PC-3 (cell line): Measurements from ENCODE around the gene EPB41L5. TPM values are rescaled to one million over a fixed set of nuclear protein-coding genes. Genes with fewer than 3 reads are reported as not detected.

ENCODE experiments used
- ATAC-seq: fragments of 200-7000 bp; cut with Tn5 transposase; 2 replicates; pipeline ENCODE4 v1.9.1; 2020; ENCODE audit warnings: mild to moderate bottlenecking, moderate library complexity
- BruUV-seq: library from RNA; stranded (reverse); fragments of 400-500 nt; replicated peaks from 2 replicates; lab custom pipeline; 2021; lab: Mats Ljungman, UMichigan
- CTCF ChIA-PET: fragments of 300-600 bp; sonication (Branson Sonifier 250); formaldehyde crosslinking; loops from one replicate; lab custom pipeline; 2022; ENCODE audit warnings: antibody characterized with exemption; lab: Charles Lee
- POLR2A ChIA-PET: fragments of 300-600 bp; sonication (Branson Sonifier 250); formaldehyde crosslinking; loops from one replicate; lab custom pipeline; 2022; ENCODE audit warnings: antibody characterized with exemption; ENCODE audit not compliant: unreplicated experiment; lab: Charles Lee
- DNase-seq: peaks from one replicate; pipeline ENCODE4 v3.0.0-alpha.2; 2015
- H2AFZ ChIP-seq: fragments of 300-600 bp; sonication (generic); 2 replicates; pipeline ENCODE4 v1.6.0; 2016; ENCODE audit warnings: antibody characterized with exemption, low read length
- H3F3A ChIP-seq: fragments of 300-600 bp; sonication (generic); one replicate; pipeline ENCODE4 v1.6.0; 2017; ENCODE audit warnings: antibody characterized with exemption, low read length, control low read depth, mild to moderate bottlenecking; ENCODE audit not compliant: unreplicated experiment
- H3K27ac ChIP-seq: fragments of 300-600 bp; sonication (generic); 2 replicates; pipeline ENCODE4 v1.5.1; 2016; ENCODE audit warnings: mild to moderate bottlenecking, low read length
- H3K27me3 ChIP-seq: fragments of 300-600 bp; sonication (generic); 2 replicates; pipeline ENCODE4 v1.6.1; 2016; ENCODE audit warnings: low read length, mixed read lengths
- H3K36me3 ChIP-seq: fragments of 300-600 bp; sonication (generic); 2 replicates; pipeline ENCODE4 v1.6.1; 2016; ENCODE audit warnings: low read depth, mixed run types, low read length, mixed read lengths
- H3K4me1 ChIP-seq: fragments of 300-600 bp; sonication (generic); 2 replicates; pipeline ENCODE4 v1.5.1; 2016; ENCODE audit warnings: low read length; ENCODE audit not compliant: insufficient read depth
- H3K4me2 ChIP-seq: fragments of 300-600 bp; sonication (generic); 2 replicates; pipeline ENCODE4 v1.6.0; 2016; ENCODE audit warnings: low read length
- H3K4me3 ChIP-seq: fragments of 300-600 bp; sonication (generic); 2 replicates; pipeline ENCODE4 v1.5.1; 2016; ENCODE audit warnings: mild to moderate bottlenecking, low read length, mixed read lengths
- H3K79me2 ChIP-seq: fragments of 300-600 bp; sonication (generic); 2 replicates; pipeline ENCODE4 v1.6.1; 2017; ENCODE audit warnings: low read length, mixed read lengths
- H3K9ac ChIP-seq: fragments of 300-600 bp; sonication (generic); 2 replicates; pipeline ENCODE4 v1.6.0; 2016; ENCODE audit warnings: mild to moderate bottlenecking, low read length
- H3K9me2 ChIP-seq: fragments of 300-600 bp; sonication (generic); replicated peaks from 2 replicates; pipeline ENCODE4 v1.6.1; 2016; ENCODE audit warnings: mixed run types, low read length, mixed read lengths
- H3K9me3 ChIP-seq: fragments of 300-600 bp; sonication (generic); 2 replicates; pipeline ENCODE4 v1.6.1; 2016; ENCODE audit warnings: low read length, mixed read lengths
- H4K20me1 ChIP-seq: fragments of 300-600 bp; sonication (generic); 2 replicates; pipeline ENCODE4 v1.6.1; 2016; ENCODE audit warnings: low read length, mixed read lengths
- CTCF ChIP-seq: fragments of 300-600 bp; sonication (generic); conservative IDR thresholded peaks from 2 replicates; pipeline ENCODE4 v1.5.1; 2017; ENCODE audit warnings: antibody characterized with exemption, low read depth, mild to moderate bottlenecking, low read length
- EZH2 ChIP-seq: fragments of 300-600 bp; sonication (generic); IDR thresholded peaks from one replicate; pipeline ENCODE4 v1.6.1; 2017; ENCODE audit warnings: antibody characterized with exemption, mild to moderate bottlenecking, low read length; ENCODE audit not compliant: unreplicated experiment
- EZH2phosphoT487 ChIP-seq: fragments of 300-600 bp; sonication (generic); IDR thresholded peaks from 2 replicates; pipeline ENCODE4 v1.6.1; 2018; ENCODE audit warnings: mild to moderate bottlenecking, antibody characterized with exemption, low read length, borderline replicate concordance
- intact Hi-C: fragments of 100-400 bp; cut with micrococcal nuclease; formaldehyde crosslinking; loops from 2 replicates; pipeline ENCODE4 v1.9.0; 2023
- total RNA-seq: library from RNA; depleted of rRNA; stranded (reverse); fragments of >200 nt; gene quantifications from 2 replicates; pipeline ENCODE4 v1.2.3, GENCODE V29; 2014; rRNA removed

The EPB41L5 gene
- total RNA-seq, 1 experiment from 2014 or later = 11.7 TPM

GRCh38 chr2:120228503-120228902, 215.6 kb downstream of the EPB41L5 start:
- ATAC-seq = peak; percentile 46
- intact Hi-C loops = loop anchor here (1.0 to 2.0 kb wide), 2 partner anchors 58 to 85 kb away; no protein-coding TSS in a partner anchor

More at GRCh38 chr2:120228503-120228902, 215.6 kb downstream of the EPB41L5 start:
- Histone ChIP-seq H3K27me3 (no peaks in the 10 kb centered on the region), H3K9me2 (no peaks in the 10 kb centered on the region), H3F3A (no peaks in the 10 kb centered on the region), H3K27ac (no peak overlapping the region), H3K4me1 (peaks cover 55% of the 10 kb centered on the region), H2AFZ (peak overlapping the region; percentile 19; the same call in 1 of the 2 replicates), H4K20me1 (no peaks in the 10 kb centered on the region), H3K4me3 (no peak overlapping the region), H3K9me3 (no peaks in the 10 kb centered on the region), H3K36me3 (no peaks in the 10 kb centered on the region), H3K79me2 (no peaks in the 10 kb centered on the region), H3K9ac (no peak overlapping the region), H3K4me2 (peak overlapping the region; percentile 16; the same call in 1 of the 2 replicates)
- peak; percentile 57 for DNase-seq
- CTCF ChIA-PET = interaction anchor here (1.0 to 1.6 kb wide), 2 partner anchors 53 to 85 kb away, joined by 3 to 7 read pairs; no protein-coding TSS in a partner anchor
- no peak for TF ChIP-seq EZH2
- TF ChIP-seq CTCF = peak; percentile 60
- TF ChIP-seq EZH2phosphoT487 = no peak
- no TSS peak for BruUV-seq
- POLR2A ChIA-PET = no interaction called here

Other genes with a start within 250 kb of the EPB41L5 start
- 67.5 and 83.6 TPM in 2 replicates for gene TMEM185B, start 210.3 kb downstream of the EPB41L5 start, total RNA-seq
- 49.1 and 57.9 TPM in 2 replicates for gene RALB, start 239.8 kb downstream of the EPB41L5 start, total RNA-seq